CD4-positive, alpha-beta T cell (primary cell): Measurements from ENCODE around the gene ERCC5. TPM values are rescaled to one million over a fixed set of nuclear protein-coding genes. Genes with fewer than 3 reads are reported as not detected.

Experiments used
- ATAC-seq: fragments of 200-7000 bp; cut with Tn5 transposase; one replicate; pipeline ENCODE4 v1.10.0; 2022; ENCODE audit warnings: mild to moderate bottlenecking; ENCODE audit not compliant: poor library complexity
- CTCF ChIA-PET: fragments of 350-600 bp; sonication (Branson Sonifier 250); formaldehyde crosslinking; loops from one replicate; lab custom pipeline; 2021; ENCODE audit warnings: antibody characterized with exemption, inconsistent platforms; lab: Charles Lee
- POLR2A ChIA-PET: fragments of 350-600 bp; sonication (Branson Sonifier 250); formaldehyde crosslinking; loops from one replicate; lab custom pipeline; 2021; ENCODE audit warnings: antibody characterized with exemption, inconsistent platforms; lab: Charles Lee
- DNase-seq, 14 experiments: peaks; one replicate each; pipeline ENCODE4 v3.0.0-alpha.2; 2013 to 2020; ENCODE audit warnings: mixed read lengths in 2 of 14
- H3K27ac ChIP-seq, 2 donors: one replicate each; pipeline versions ENCODE4 v1.5.1 to v1.7.0; 2013; ENCODE audit warnings: low read length in 2 of 2, low read depth in 1 of 2, mild to moderate bottlenecking in 1 of 2
- H3K27me3 ChIP-seq, 2 experiments: 1 replicate in 1 of 2; 2 replicates in 1 of 2; pipeline versions ENCODE4 v1.6.1 to v1.7.0; 2013; ENCODE audit warnings: low read length in 2 of 2, control low read depth in 1 of 2, mild to moderate bottlenecking in 1 of 2, moderate library complexity in 1 of 2; ENCODE audit not compliant: insufficient read depth in 2 of 2, control insufficient read depth in 1 of 2
- H3K36me3 ChIP-seq: one replicate; pipeline ENCODE4 v1.6.1; 2013; ENCODE audit warnings: low read length, control low read depth; ENCODE audit not compliant: insufficient read depth
- H3K4me1 ChIP-seq: one replicate; pipeline ENCODE4 v1.6.1; 2013; ENCODE audit warnings: low read length, control low read depth; ENCODE audit not compliant: insufficient read depth
- H3K4me3 ChIP-seq: one replicate; pipeline ENCODE4 v1.5.1; 2013; ENCODE audit warnings: mild to moderate bottlenecking, low read length, moderate library complexity
- H3K9me3 ChIP-seq, 2 experiments: 1 replicate in 1 of 2; 2 replicates in 1 of 2; pipeline versions ENCODE4 v1.6.1 to v1.7.0; 2013; ENCODE audit warnings: low read length in 2 of 2, mild to moderate bottlenecking in 2 of 2, control low read depth in 1 of 2, moderate library complexity in 1 of 2; ENCODE audit not compliant: control insufficient read depth in 1 of 2, insufficient read depth in 1 of 2
- H3K27ac Mint-ChIP-seq: one replicate; pipeline ENCODE4 v1.8.0; 2020; ENCODE audit warnings: mixed read lengths
- H3K27me3 Mint-ChIP-seq: one replicate; pipeline ENCODE4 v1.8.0; 2021; ENCODE audit warnings: mixed read lengths
- H3K36me3 Mint-ChIP-seq: one replicate; pipeline ENCODE4 v1.8.0; 2021; ENCODE audit warnings: low read depth, mixed read lengths
- H3K4me1 Mint-ChIP-seq: one replicate; pipeline ENCODE4 v1.8.0; 2021; ENCODE audit warnings: low read depth, mixed read lengths
- H3K4me3 Mint-ChIP-seq: one replicate; pipeline ENCODE4 v1.8.0; 2020; ENCODE audit warnings: mild to moderate bottlenecking, mixed read lengths
- H3K9me3 Mint-ChIP-seq: one replicate; pipeline ENCODE4 v1.8.0; 2020; ENCODE audit warnings: mixed read lengths
- CTCF ChIP-seq: fragments of 200-600 bp; IDR thresholded peaks from one replicate; pipeline ENCODE4 v1.8.0; 2022; ENCODE audit warnings: antibody characterized with exemption, mild to moderate bottlenecking
- intact Hi-C, 2 experiments: fragments of 100-400 bp; cut with DNase I in 1 of 2; cut with micrococcal nuclease in 1 of 2; formaldehyde crosslinking; loops; one replicate each; pipeline versions ENCODE4 v1.15.1 to v1.9.0; 2023 to 2025; cut with DNase I, micrococcal nuclease
- total RNA-seq, 174 experiments: library from RNA in 2 of 174; stranded (reverse) in 2 of 174; gene quantifications; one replicate each; pipeline ENCODE4 v1.2.3 and lab custom pipeline; 2021 to 2026

ERCC5 gene
- total RNA-seq, 2 experiments from 2014 or later, result 129 to 136 TPM

GRCh38 chr13:102903659-102904407 lies 58.0 kb downstream of the ERCC5 start:
- Histone ChIP-seq H3K9me3 (no peaks in the 10 kb centered on the region), H3K27ac (no peak overlapping the region), H3K4me3 (no peak overlapping the region), H3K27me3 (peaks cover 0 to 4% of the 10 kb centered on the region in 2 experiments), H3K4me1 (no peaks in the 10 kb centered on the region), H3K36me3 (no peaks in the 10 kb centered on the region)
- DNase-seq (no peak), ATAC-seq (no peak)
- no peaks in the 10 kb centered on the region for H3K36me3 Mint-ChIP-seq
- H3K27ac Mint-ChIP-seq, result no peak overlapping the region
- H3K4me1 Mint-ChIP-seq, result no peaks in the 10 kb centered on the region
- ChIA-PET CTCF (no interaction called here), POLR2A (no interaction called here)
- intact Hi-C loops, result no loop called here
- peaks cover 14% of the 10 kb centered on the region for H3K27me3 Mint-ChIP-seq
- H3K4me3 Mint-ChIP-seq, result no peak overlapping the region
- no peaks in the 10 kb centered on the region for H3K9me3 Mint-ChIP-seq
- TF ChIP-seq CTCF, result no peak

GRCh38 chr13:102904408-102904862 lies 58.6 kb downstream of the ERCC5 start:
- H3K4me3 Mint-ChIP-seq, result no peak overlapping the region
- H3K36me3 Mint-ChIP-seq, result no peaks in the 10 kb centered on the region
- TF ChIP-seq CTCF, result no peak
- Histone ChIP-seq H3K27ac (no peak overlapping the region), H3K4me1 (no peaks in the 10 kb centered on the region), H3K36me3 (no peaks in the 10 kb centered on the region), H3K27me3 (peaks cover 0 to 4% of the 10 kb centered on the region in 2 experiments), H3K4me3 (no peak overlapping the region), H3K9me3 (no peaks in the 10 kb centered on the region)
- no peak for DNase-seq
- H3K4me1 Mint-ChIP-seq, result no peaks in the 10 kb centered on the region
- POLR2A ChIA-PET, result no interaction called here
- peaks cover 14% of the 10 kb centered on the region for H3K27me3 Mint-ChIP-seq
- H3K27ac Mint-ChIP-seq, result no peak overlapping the region
- intact Hi-C loops, result no loop called here
- ATAC-seq, result no peak
- no peaks in the 10 kb centered on the region for H3K9me3 Mint-ChIP-seq
- CTCF ChIA-PET, result interaction anchor here (0.7 kb wide), 1 partner anchor 34 kb away, joined by 3 read pairs; no protein-coding TSS in a partner anchor

GRCh38 chr13:102905905-102906771 lies 60.3 kb downstream of the ERCC5 start:
- CTCF ChIA-PET, result no interaction called here
- peaks cover 0 to 4% of the 10 kb centered on the region in 2 experiments for H3K27me3 ChIP-seq
- no peak overlapping the region for H3K4me3 ChIP-seq
- DNase-seq (no peak), ATAC-seq (no peak)
- POLR2A ChIA-PET, result no interaction called here
- Mint-ChIP-seq H3K4me3 (no peak overlapping the region), H3K9me3 (no peaks in the 10 kb centered on the region), H3K27ac (no peak overlapping the region), H3K4me1 (no peaks in the 10 kb centered on the region), H3K27me3 (peaks cover 21% of the 10 kb centered on the region), H3K36me3 (no peaks in the 10 kb centered on the region)
- no peaks in the 10 kb centered on the region for H3K9me3 ChIP-seq
- intact Hi-C loops, result no loop called here
- no peaks in the 10 kb centered on the region for H3K36me3 ChIP-seq
- no peaks in the 10 kb centered on the region for H3K4me1 ChIP-seq
- H3K27ac ChIP-seq, result no peak overlapping the region
- no peak for TF ChIP-seq CTCF
